HG03521 (cell line): ENCODE measurements around the gene ADAMTS17.

ENCODE experiments used
- ATAC-seq: cut with Tn5 transposase; IDR thresholded peaks from one replicate; pipeline ENCODE4 v1.9.1; 2021; ENCODE audit warnings: mild to moderate bottlenecking, moderate library complexity; ENCODE audit not compliant: unreplicated experiment

ADAMTS17 gene

DNA sequence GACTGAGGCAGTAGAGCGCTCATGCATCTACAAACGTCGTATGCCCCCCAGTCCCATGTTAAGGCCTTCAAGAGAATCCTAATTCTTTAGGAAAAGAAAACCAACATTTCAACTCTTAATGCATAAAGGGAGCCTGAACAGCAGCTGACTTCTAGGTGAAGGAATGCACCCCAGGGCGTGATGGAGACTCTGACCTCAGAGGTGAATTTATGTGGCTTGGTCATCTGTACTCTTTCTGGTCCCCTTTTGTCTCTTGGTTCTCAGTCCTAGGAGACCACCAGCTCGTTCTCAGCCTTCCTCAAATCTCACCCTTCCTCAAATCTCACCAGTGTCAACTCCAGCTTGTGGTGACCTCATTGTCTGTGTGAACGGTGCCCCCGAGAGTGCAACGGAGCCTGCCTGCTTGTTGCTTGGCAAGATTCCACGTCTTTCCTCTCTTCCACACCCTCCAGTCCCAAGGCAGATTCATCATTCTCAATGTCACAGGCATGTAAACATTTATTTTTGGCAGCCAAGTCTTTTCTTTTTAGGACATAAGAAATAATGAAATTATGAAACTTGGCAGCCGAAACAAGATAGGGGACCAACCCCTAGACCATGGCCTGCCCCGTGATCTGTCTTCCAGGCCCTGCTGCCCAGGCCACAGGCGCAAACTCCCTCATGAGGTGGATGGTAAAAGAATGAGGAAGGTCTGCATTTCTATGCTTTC, 166.2 kb downstream of the ADAMTS17 start:
- ATAC-seq = no peak

DNA sequence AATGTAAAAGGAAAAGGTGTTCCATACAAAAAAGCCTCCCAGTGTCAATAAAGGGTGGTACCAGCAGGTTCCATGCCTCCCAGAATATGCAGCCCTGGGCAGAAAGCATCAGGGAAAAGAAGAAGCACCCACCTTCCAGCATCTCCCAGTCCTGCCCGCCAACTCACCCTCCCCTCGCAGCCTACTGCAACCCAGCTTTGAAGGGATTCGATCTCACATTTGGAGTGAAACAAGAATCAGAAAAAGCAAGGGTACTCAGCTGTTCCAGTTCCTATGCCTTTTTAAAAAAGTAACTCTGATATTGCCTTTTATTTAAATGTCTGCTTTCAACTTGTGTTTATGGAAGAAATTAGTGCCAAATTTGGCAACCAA, 166.9 kb downstream of the ADAMTS17 start:
- no peak for ATAC-seq

GRCh38 chr15:100174159-100174903, 167.4 kb downstream of the ADAMTS17 start:
- no peak for ATAC-seq

DNA sequence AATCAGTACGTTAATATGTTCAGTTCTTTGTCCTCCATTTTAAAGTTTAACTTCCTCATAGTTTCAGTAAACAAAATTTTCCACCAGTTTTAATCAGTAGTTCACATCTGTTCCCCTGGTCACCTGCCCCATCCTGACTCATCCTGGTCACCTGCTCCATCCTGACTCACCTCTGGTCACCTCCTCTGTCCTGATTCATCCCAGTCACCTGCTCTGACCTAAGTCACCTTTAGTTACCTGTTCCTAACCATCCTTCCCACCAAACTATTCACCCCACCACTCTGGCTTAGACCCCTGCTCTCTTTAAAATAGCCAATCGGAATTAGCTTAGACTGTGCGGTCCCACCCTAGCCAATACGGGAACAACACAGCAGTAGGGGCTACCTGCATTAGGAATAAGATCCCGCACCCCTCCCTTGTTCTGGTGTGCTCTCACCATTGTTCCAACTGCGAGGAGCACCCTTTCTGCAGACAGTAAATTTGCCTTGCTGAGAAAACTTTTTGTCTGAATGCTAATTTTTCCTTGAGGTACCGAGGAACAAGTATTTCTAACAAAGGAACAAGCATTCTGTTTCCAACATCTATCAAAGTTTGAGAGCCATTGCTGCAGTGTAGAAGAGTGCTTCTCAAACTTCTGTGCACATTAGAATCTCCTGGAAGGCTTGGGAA, 169.3 kb downstream of the ADAMTS17 start:
- ATAC-seq = no peak

- no peak for ATAC-seq
These were observed 170.4 kb downstream of the ADAMTS17 start for GRCh38 chr15:100171411-100171810.

DNA sequence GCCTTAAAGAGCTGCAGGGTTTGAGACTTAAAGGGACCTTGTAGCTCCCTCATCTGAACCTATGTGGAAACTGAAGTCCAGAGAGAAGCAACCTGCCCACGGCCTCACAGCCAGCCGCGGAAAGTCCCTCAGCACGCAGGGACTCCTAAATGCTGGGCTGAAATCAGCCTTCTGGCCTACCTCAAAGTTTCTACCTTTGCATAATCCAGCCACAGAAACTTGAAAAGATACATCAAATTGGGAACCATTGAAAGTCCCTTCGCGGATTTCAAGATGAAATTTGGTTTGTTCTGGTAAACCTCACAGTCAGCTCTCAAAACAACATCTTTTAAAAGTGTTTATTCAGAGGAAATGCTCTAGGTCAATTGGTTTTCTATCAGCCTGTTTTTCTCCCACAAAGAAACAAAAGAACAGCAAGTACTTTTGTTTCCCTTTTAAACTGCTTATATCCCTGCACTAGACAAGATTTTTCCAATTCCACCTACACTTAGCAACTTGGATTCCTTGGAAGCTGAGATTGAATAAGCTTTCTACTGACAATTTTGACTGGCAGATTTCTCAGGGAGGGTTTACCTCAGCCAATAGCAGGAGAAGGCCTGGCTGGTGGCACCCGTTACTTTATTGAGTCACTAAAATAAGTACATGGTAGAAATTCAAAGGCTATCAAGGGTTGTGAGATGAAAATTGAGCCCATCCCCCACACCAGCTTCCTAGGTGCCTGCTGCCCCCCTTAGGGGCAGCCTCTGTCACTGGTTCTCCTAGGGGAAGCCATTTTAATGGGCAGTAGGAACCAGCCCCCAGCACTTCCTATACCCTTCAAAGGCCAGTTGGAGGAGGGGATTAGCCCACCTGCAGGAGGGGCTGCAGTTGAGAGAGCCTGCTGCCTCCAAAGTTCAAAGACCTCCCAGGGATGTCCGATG, 171.2 kb downstream of the ADAMTS17 start:
- peak; percentile 89 for ATAC-seq

GRCh38 chr15:100169615-100170290, 172.0 kb downstream of the ADAMTS17 start:
- ATAC-seq = no peak

GRCh38 chr15:100168787-100169186, 173.0 kb downstream of the ADAMTS17 start:
- no peak for ATAC-seq

DNA sequence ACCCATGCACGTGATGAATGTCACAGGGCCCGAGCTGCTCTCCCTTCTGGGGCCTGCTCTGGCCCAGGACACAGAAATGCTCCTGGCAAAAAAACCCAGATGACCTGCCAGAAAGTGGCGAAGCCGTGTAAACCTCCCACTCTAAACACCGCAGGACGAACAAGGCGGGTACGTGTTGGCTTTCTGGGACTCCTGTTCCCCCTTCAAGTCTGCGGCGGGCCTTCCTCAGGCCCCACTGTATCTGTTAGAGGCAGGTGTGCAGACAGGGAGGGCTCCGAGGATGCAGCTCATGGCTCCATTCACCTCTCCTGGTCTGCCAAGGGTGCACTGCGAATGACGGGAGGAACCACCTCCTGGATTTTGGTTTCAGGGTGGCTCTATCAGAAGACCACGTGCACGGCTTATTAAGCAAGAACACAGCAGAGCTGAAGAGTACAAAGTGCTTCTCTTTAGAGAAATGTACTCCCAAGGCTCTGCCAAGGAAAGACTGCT, 173.8 kb downstream of the ADAMTS17 start:
- no peak for ATAC-seq

- ATAC-seq = no peak
These were observed 175.5 kb downstream of the ADAMTS17 start for GRCh38 chr15:100166313-100166712.

DNA sequence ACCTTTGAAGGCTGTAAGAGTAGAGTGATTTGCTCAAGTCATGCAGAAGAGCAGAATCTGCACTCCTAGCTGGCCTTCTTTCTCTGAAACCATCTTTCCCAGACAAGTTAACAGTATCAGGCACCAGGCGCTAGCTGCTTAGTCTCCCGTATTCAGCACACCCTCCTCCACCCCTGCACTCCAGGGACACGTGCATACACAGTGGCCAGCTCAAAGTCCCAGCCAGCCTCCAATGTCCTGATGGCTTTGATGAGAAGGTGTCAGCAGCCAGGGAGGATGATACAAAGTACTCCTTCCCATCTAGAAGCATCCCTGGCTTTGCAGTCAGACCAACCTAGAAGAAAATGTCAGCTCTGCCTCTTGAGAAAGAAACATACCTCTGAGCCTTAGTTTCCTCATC, 177.8 kb downstream of the ADAMTS17 start:
- ATAC-seq = no peak

- ATAC-seq = no peak
These were observed 180.8 kb downstream of the ADAMTS17 start for GRCh38 chr15:100160953-100161352.

DNA sequence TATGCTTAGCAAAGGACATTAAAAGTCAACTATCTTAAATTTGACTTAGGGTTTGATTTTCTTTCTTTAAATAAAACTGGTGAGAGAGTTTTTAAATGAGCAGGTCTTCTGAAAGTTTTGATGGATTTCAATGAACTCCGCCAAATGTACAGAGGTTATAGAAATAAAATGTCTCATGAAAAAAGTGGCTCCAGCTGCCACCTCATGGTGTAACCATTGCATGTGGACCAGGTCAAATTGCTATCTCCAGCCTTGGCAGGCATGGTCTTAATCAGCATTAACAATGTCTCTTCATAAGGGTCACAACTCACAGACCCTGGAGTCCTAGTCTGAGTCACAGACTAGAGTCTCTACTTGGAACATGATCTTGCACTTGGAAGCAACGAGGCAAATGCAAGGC, 182.3 kb downstream of the ADAMTS17 start:
- no peak for ATAC-seq

DNA sequence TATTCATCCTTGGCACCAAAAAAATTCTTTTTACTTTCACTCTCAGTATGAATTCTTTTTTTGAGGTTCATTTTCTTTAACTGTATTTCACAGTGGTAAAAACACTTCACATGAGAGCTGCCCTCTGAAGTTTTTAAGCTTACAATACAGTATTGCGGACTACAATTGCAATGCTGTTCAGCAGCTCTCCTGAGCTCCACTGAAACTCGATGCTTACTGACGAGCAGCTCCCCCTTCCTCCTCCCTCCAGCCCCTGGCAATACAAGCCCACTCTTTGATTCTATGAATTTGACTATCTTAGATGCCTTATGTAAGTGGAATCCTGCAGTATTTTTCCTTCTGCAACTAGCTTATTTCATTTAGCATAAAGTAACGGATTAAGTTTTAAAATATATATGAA, 183.4 kb downstream of the ADAMTS17 start:
- no peak for ATAC-seq

DNA sequence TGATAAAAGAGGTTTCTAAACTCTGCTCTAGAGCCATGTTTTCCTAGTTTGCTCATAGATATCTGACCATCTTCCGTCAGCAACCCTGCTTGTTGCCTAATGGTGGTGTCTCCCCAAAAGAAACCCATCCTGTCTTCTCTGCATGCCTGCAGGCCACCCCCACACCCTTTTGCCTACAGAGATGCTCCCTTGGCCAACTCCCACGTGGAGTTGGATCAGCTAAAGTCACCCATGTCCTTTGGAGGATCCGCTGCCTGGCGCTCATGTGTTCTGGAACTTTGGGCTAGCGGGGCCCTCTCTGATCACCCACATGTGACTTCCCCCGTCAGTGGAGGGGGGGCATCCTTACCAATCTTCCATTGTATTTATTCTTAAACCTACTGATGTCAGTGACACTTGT, 185.6 kb downstream of the ADAMTS17 start:
- ATAC-seq = no peak

GRCh38 chr15:100154338-100154737, 187.4 kb downstream of the ADAMTS17 start:
- no peak for ATAC-seq

- ATAC-seq = no peak
These were observed 189.3 kb downstream of the ADAMTS17 start for GRCh38 chr15:100152463-100152862.

DNA sequence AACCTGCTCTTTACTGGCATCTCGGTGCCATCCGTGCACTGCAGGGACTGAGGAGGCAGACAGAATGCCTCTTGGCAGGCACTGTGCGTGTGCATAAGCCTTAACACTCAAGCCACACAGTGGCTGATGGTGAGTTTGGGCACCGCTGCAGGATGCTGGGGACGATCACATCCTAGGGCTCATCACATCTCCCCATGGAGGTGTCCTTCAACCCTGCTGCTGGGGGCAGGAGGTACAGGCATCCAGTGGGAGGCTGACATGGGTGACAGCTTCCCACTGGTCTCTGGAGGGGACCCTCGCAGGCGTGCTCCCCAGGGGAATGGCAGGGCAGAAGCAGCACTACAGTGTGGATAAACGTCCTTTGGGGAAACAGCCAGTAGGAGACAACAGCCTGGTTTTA, 190.9 kb downstream of the ADAMTS17 start:
- no peak for ATAC-seq

GRCh38 chr15:100147828-100148227, 193.9 kb downstream of the ADAMTS17 start:
- no peak for ATAC-seq

- ATAC-seq = no peak
These were observed 198.4 kb downstream of the ADAMTS17 start for GRCh38 chr15:100143378-100143777.
